Lung (tissue), 12 donors: ENCODE measurements around the gene GPT2. TPM values are rescaled to one million over a fixed set of nuclear protein-coding genes. Genes with fewer than 3 reads are reported as not detected.
"Not testable (repeated sequence)": the region's sequence is repeated elsewhere in the genome, so short reads cannot be mapped to it uniquely, and the experiment has no call there.

ENCODE experiments used
- ATAC-seq: fragments of 200-7000 bp; cut with Tn5 transposase; one replicate; pipeline ENCODE4 v1.9.1; 2020; ENCODE audit warnings: moderate number of reproducible peaks; ENCODE audit not compliant: insufficient read depth, low FRiP score
- DNase-seq, 3 donors: peaks; one replicate each; pipeline ENCODE4 v3.0.0-alpha.2; 2013 to 2017
- H3K27ac ChIP-seq, 2 donors: one replicate each; pipeline ENCODE4 v1.5.1; 2013; ENCODE audit warnings: mild to moderate bottlenecking in 2 of 2, moderate library complexity in 2 of 2, control low read depth in 1 of 2, inconsistent platforms in 1 of 2, low read depth in 1 of 2, low read length in 1 of 2
- H3K27me3 ChIP-seq, 3 donors: one replicate each; pipeline ENCODE4 v1.5.1; 2013; ENCODE audit warnings: low read length in 2 of 3; ENCODE audit not compliant: control insufficient read depth in 3 of 3, insufficient read depth in 3 of 3
- H3K36me3 ChIP-seq, 4 donors: one replicate each; pipeline ENCODE4 v1.5.1; 2013; ENCODE audit warnings: low read length in 4 of 4, mild to moderate bottlenecking in 1 of 4, moderate library complexity in 1 of 4; ENCODE audit not compliant: control insufficient read depth in 4 of 4, insufficient read depth in 4 of 4
- H3K4me1 ChIP-seq, 5 donors: one replicate each; pipeline ENCODE4 v1.5.1; 2013; ENCODE audit warnings: low read length in 5 of 5, mild to moderate bottlenecking in 2 of 5, moderate library complexity in 1 of 5; ENCODE audit not compliant: control insufficient read depth in 5 of 5, insufficient read depth in 5 of 5
- H3K4me3 ChIP-seq: one replicate; pipeline ENCODE4 v1.5.1; 2013; ENCODE audit warnings: mild to moderate bottlenecking, control low read depth, moderate library complexity
- H3K9ac ChIP-seq, 2 donors: one replicate each; pipeline ENCODE4 v1.5.1; 2013; ENCODE audit warnings: low read length in 2 of 2, control low read depth in 1 of 2; ENCODE audit not compliant: insufficient read depth in 1 of 2
- H3K9me3 ChIP-seq, 4 donors: one replicate each; pipeline ENCODE4 v1.5.1; 2013; ENCODE audit warnings: low read length in 3 of 4, mild to moderate bottlenecking in 1 of 4, moderate library complexity in 1 of 4; ENCODE audit not compliant: control insufficient read depth in 4 of 4, insufficient read depth in 3 of 4
- CTCF ChIP-seq: IDR thresholded peaks from 2 replicates; pipeline ENCODE4 v1.5.1; 2012; ENCODE audit warnings: mild to moderate bottlenecking; ENCODE audit errors: control extremely low read depth, extremely low read depth
- WGBS, 2 donors: extraction: QIAGEN DNeasy Blood & Tissue Kit; methylation state at CpG; one replicate each; pipeline ENCODE4 v1.1.7; 2013; 5-methylcytosine and 5-hydroxymethylcytosine counted together
- polyA plus RNA-seq, 2 donors: library from polyadenylated mRNA; stranded (reverse); fragments of 200-250 nt; gene quantifications; one replicate each; pipeline ENCODE4 v1.2.1, GENCODE V29; 2013
- total RNA-seq, 2 donors: library from RNA; depleted of rRNA in 1 of 2; stranded (reverse); fragments of >200 nt in 1 of 2; gene quantifications; one replicate each; pipeline ENCODE4 v1.2.1, GENCODE V29; 2014 to 2021
- donor health status: control.
- donor health status: control.
- donor health status: Bipolar disorder and iron deficiency.
- donor health status: healthy.
- donor health status: DM: yes; HTN: yes; CAD: no.

Gene GPT2
- total and polyA plus RNA-seq, 4 donors: 4.3 to 13.3 (median 6.5) TPM

- no peak for TF ChIP-seq CTCF
- ATAC-seq (no peak), DNase-seq (no peak)
- H3K9me3 ChIP-seq: no peaks in the 10 kb centered on the region
- H3K27me3 ChIP-seq: no peaks in the 10 kb centered on the region
- no peak overlapping the region for H3K4me3 ChIP-seq
- H3K27ac ChIP-seq: no peak overlapping the region
- peaks cover 0 to under 1% (median 0%) of the 10 kb centered on the region in 5 donors for H3K4me1 ChIP-seq
- WGBS, 2 donors: 88 to 96% methylated on average over 16 of the region's 16 CpGs
- H3K36me3 ChIP-seq: no peaks in the 10 kb centered on the region
- no peak overlapping the region for H3K9ac ChIP-seq
Measured at GRCh38 chr16:46862555-46863447, 21.4 kb upstream of the GPT2 start.

- ATAC-seq: no peak
- Histone ChIP-seq H3K9me3 (no peaks in the 10 kb centered on the region), H3K36me3 (no peaks in the 10 kb centered on the region), H3K9ac (no peak overlapping the region), H3K27me3 (no peaks in the 10 kb centered on the region), H3K4me3 (no peak overlapping the region), H3K4me1 (no peaks in the 10 kb centered on the region), H3K27ac (no peak overlapping the region)
- 66 to 84% methylated on average over 1 of the region's 1 CpG for WGBS, 2 donors
- TF ChIP-seq CTCF: no peak
- no peak for DNase-seq
Measured at GRCh38 chr16:46866286-46866685, 17.9 kb upstream of the GPT2 start.

GRCh38 chr16:46867486-46867885 lies 16.7 kb upstream of the GPT2 start:
- H3K27me3 ChIP-seq, DNase-seq, H3K9me3 ChIP-seq, ATAC-seq, H3K4me3 ChIP-seq, H3K9ac ChIP-seq, H3K4me1 ChIP-seq, H3K36me3 ChIP-seq, H3K27ac ChIP-seq: not testable (repeated sequence)
- 89 to 91% methylated on average over 2 of the region's 2 CpGs for WGBS, 2 donors

DNA sequence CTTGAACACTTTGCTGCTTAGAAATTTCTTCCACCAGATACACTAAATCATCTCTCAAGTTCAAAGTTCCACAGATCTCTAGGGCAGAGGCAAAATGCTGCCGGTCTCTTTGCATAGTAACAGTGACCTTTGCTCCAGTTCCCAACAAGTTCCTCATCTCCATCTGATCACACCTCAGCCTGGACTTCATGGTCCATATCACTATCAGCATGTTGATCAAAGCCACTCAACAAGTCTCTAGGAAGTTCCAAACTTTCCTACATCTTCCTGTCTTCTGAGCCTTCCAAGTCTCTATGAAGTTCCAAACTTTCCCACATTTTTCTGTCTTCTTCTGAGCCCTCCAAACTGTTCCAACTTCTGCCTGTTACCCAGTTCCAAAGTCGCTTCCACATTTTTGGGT lies 15.3 kb upstream of the GPT2 start:
- not testable (repeated sequence) for H3K36me3 ChIP-seq, H3K27ac ChIP-seq, H3K9me3 ChIP-seq, ATAC-seq, H3K4me1 ChIP-seq, H3K27me3 ChIP-seq, H3K9ac ChIP-seq, H3K4me3 ChIP-seq
- 61 to 77% methylated on average over 2 of the region's 2 CpGs for WGBS, 2 donors
- DNase-seq: peak in 1 of 3 donors; percentile 47
